DMS 273 (cell line): ENCODE data around the gene ARID4B.
"Not testable (repeated sequence)": the region's sequence is repeated elsewhere in the genome, so short reads cannot be mapped to it uniquely, and the experiment has no call there.

Experiments used
- DNase-seq: peaks from one replicate; lab custom pipeline; 2025; ENCODE audit not compliant: unreplicated experiment; lab: John Stamatoyannopoulos, UW

The ARID4B gene

GRCh38 chr1:235330918-235331285 lies 2.9 kb upstream of the ARID4B start:
- no peak for DNase-seq

GRCh38 chr1:235329139-235329902 lies 1.3 kb upstream of the ARID4B start:
- peak; percentile 77 for DNase-seq

- DNase-seq, result peak; percentile 100
These were observed 526 bp upstream of the ARID4B start, which contains the start of gene GGPS1 for GRCh38 chr1:235328271-235329138. TSS of gene GGPS1 (plus strand) at chr1:235328570. CDS start at chr1:235335265, 6,695 bp downstream.

DNA sequence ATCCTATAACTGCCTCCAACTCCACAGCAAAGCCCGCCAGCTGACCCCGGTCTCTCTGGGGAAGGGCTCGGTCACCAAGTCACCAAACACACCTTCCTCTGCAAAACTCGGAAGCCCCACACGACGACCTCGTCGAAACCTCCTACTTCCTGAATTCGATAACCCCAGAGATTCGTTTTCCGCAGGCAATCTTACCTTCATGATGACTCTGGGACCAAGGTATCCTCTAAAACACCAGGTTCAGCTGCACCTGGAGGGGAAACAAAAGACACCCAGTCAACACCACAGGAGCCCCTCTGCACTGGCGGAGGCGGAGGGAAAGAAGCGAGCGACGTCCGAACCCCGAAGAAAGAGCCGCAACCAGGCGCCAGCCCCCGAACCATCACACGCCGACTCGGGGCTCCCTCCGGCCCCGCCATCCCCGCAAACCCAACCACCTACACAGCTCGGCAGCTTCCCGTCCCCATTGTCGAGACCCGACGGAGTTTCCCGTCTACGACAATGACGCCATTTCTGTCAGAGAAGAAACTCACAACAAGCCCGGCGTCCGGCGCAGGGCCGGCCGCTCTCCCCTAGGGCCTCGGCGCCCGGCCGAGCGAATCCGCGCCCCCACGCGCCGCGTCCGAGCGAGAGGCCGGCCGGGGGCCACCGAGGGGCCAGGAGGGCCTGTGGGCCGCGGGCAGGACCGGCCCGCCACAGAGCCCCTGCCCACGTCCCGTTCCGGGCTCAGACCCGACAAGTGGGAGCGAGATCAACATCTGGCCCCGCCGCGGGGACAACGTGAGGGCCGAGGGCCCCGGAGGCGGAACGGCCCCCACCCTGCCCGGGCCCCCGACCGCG lies 1.0 kb downstream of the ARID4B start:
- DNase-seq, result peak; percentile 73

GRCh38 chr1:235325854-235326253 lies 2.1 kb downstream of the ARID4B start:
- no peak for DNase-seq

DNA sequence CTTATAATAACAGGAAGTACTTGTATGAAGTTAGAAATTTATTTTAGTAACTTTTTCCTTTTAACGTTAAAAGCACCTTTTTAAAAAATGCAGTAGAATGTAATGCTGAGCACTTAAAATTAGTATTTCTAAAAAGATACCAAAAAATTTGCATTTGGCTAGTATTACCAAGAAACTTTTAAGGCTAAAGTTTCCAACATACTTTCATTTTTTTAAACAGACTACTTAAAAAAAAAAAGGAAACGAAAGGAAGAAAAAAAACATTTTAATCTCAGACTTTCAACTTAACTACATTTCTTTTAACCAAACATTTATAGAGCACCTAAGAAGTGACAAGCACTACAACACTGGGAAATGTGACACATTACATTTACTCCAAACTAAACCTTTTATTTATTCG lies 2.8 kb downstream of the ARID4B start:
- DNase-seq, result no peak

GRCh38 chr1:235324296-235324695 lies 3.7 kb downstream of the ARID4B start:
- DNase-seq, result no peak

- no peak for DNase-seq
These were observed 7.3 kb downstream of the ARID4B start for GRCh38 chr1:235320521-235321179.

- DNase-seq, result no peak
These were observed 8.7 kb downstream of the ARID4B start for GRCh38 chr1:235319255-235319654.

- DNase-seq, result no peak
These were observed 10.8 kb downstream of the ARID4B start for GRCh38 chr1:235317168-235317567.

DNA sequence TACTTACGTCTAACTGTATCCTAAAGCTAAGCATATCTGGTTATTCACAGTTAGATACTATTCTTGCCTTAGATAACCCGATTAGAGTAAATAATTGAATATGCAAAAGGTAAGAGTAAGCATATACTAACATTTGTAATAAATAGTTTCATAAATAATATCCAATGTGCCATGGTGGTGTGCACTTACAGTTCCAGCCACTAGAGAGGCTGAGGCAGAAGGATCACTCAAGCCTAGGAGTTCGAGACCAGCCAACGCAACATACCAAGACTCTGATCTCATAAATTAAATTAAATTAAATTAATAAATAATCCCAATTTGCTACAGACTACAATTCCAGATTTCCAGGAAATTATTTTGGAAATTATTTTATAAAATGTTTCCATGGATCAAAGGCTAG lies 12.2 kb downstream of the ARID4B start:
- DNase-seq, result no peak

DNA sequence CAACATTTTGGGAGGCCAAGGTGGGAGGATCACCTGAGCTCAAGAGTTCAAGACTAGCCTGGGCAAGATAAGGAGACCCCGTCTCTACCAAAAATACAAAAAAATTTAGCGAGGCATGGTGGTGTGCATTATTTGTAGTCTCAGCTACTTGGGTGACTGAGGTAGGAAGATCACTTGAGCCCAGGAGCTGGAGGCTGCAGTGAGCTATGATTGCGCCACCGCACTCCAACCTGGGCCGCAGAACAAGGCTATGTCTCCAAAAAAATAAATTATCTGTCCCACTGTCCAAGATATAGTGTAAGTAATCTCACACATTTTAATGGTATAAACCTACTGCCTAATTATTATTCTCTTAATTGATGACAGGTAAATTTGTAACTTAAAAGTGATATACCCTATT lies 12.8 kb downstream of the ARID4B start:
- no peak for DNase-seq

DNA sequence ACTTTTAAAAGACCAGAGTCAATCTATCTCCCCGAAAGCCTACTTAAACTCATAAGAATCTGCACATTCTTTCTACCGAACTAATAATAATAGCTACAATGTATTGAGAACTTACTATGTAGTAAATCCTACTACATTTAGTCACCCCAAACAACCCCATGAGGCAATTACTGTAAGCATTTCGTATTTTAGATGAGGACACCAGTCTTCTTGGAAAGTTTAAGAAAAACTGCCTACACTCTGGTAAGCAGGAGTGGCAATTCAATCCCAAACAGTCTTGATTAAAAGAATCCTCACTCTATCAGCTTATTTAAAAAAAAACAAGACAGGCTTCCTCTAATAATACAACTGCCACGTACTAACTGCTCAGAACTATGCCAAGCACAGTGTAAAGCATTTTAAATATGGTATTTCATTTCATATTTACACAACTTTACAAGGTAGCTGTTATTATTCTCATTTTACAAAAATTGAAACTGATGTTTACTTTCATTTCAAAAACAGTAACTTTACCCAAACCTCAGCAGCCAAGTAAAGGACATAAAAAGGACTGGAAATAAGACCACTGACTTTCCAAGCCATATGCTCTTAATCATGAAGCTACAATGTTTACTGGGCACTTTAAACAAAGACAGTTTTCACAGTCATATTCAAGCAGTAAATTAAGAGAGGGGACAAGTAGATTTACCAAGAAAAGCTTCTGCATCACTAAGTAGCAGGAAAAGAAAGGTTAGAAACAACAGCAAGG lies 13.9 kb downstream of the ARID4B start:
- DNase-seq, result no peak

DNA sequence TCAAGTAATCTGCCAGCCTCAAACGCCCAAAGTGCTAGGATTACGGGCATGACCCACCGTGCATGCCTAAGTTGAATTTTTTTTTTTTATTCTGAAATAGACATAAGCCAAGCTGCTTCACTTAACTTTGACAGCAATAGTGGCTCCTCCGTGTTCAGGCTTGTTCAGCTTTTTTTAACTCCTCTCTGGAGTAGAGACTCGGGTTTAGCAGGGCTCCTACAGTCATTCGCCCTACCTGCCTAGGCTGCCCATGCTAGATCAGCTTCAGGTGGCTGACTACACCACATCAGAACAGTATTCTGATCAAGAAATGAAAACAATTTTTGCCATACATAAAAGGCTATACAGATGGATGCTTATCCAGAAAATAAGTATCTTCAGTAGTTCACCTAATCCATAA lies 14.7 kb downstream of the ARID4B start:
- DNase-seq, result peak; percentile 33

DNA sequence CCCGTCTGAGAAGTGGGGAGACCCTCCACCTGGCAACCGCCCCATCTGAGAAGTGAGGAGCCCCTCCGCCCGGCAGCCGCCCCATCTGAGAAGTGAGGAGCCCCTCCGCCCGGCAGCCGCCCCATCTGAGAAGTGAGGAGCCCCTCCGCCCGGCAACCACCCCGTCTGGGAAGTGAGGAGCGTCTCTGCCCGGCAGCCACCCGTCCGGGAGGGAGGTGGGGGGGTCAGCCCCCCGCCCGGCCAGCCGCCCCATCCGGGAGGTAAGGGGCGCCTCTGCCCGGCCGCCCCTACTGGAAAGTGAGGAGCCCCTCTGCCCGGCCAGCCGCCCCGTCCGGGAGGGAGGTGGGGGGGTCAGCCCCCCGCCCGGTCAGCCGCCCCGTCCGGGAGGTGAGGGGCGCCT lies 18.8 kb downstream of the ARID4B start:
- DNase-seq, result not testable (repeated sequence)

DNA sequence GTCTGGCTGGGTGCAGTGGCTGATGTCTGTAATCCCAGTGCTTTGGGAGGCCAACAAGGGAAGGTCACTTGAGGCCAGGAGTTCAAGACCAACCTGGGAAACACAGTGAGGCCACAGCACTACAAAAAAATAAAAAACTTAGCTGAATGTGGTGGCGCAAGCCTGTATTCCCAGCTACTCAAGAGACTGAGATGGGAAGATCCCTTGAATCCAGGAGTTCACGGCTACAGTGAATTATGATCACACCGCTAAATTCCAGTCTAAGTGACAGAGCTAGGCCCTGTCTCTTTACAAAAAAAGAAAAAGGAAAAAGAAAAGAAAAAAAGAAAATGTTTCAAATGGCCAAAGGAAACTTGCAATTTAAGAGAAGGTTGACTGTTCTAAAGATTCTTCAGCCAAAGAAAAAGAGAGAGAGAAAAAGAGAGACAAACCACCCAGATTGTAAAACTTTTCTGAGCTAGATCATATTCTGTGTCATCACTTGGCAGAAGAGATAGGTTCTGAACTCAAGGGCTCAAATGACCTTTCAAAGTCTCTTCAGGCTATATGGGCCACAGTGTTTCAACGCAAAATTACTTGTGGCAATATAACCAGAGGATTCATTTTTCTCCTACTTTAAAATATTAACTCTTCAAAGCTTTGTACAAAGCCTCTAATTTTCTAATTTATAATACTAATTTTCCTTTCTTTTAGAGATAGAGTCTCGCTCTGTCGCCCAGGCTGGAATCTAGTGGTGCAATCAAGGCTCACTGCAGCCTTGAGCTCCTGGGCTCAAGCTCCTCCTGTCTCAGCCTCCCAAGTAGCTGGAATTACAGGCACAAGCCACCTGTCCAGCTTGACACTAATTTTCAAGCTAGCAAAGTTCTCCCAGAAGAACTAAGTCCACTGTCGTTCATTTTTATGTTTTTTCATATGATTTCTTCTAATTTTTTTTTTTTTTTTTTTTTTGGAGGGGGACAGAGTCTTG lies 20.5 kb downstream of the ARID4B start:
- no peak for DNase-seq

- DNase-seq, result peak; percentile 26
These were observed 23.2 kb downstream of the ARID4B start for GRCh38 chr1:235304549-235305451.

DNA sequence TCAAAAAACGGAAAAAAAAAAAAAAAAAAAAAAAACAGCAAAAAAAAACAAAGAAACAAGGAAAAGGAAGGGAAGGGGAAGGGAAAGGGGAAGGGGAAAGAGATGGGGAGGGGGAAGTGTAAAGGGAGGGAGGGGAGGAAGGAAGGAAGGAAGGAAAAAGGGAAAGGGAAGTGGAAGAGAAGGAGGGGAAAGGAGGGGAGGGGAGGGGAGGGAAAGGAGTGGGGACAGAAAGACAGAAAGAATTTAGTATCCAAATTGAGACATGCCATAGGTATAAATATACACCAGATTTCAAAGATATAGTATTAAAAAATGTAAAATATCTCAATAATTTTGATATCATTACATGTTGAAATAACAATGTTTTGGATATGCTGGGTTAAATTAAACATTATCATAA lies 25.8 kb downstream of the ARID4B start:
- DNase-seq, result no peak
